ENCODE data around the gene CASTOR1. TPM values are rescaled to one million over a fixed set of nuclear protein-coding genes. Genes with fewer than 3 reads are reported as not detected.

CASTOR1 gene
- total RNA-seq, 4 donors from 2014 or later: 7.1 to 47.9 (median 21.0) TPM

DNA sequence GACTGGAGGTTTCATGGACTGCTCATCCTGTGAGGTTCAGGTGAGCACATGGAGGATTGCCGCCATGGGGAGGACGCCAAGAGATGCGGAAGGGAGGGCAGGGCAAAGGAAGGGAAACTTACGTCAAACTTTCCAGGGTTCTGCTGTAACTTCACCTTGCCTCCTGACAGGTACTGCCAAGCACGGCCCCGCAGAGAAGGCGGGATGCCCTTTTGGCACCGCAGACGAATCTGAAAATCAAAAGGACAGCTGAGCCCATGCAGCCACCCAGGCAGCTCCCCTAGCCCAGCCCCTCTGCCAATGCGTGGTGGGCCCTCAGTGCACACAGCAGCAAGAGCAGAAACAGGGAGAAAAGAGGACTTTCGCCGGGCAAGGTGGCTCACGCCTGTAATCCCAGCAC, 10.0 kb upstream of the CASTOR1 start:
- DNase-seq (ENCODE audit: low spot score) (no peak), ATAC-seq (ENCODE audit: low FRiP score) (no peak)
- TF ChIP-seq, protein P1, sequence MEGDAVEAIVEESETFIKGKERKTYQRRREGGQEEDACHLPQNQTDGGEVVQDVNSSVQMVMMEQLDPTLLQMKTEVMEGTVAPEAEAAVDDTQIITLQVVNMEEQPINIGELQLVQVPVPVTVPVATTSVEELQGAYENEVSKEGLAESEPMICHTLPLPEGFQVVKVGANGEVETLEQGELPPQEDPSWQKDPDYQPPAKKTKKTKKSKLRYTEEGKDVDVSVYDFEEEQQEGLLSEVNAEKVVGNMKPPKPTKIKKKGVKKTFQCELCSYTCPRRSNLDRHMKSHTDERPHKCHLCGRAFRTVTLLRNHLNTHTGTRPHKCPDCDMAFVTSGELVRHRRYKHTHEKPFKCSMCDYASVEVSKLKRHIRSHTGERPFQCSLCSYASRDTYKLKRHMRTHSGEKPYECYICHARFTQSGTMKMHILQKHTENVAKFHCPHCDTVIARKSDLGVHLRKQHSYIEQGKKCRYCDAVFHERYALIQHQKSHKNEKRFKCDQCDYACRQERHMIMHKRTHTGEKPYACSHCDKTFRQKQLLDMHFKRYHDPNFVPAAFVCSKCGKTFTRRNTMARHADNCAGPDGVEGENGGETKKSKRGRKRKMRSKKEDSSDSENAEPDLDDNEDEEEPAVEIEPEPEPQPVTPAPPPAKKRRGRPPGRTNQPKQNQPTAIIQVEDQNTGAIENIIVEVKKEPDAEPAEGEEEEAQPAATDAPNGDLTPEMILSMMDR (IDR thresholded peaks at IDR 0.05): no peak

DNA sequence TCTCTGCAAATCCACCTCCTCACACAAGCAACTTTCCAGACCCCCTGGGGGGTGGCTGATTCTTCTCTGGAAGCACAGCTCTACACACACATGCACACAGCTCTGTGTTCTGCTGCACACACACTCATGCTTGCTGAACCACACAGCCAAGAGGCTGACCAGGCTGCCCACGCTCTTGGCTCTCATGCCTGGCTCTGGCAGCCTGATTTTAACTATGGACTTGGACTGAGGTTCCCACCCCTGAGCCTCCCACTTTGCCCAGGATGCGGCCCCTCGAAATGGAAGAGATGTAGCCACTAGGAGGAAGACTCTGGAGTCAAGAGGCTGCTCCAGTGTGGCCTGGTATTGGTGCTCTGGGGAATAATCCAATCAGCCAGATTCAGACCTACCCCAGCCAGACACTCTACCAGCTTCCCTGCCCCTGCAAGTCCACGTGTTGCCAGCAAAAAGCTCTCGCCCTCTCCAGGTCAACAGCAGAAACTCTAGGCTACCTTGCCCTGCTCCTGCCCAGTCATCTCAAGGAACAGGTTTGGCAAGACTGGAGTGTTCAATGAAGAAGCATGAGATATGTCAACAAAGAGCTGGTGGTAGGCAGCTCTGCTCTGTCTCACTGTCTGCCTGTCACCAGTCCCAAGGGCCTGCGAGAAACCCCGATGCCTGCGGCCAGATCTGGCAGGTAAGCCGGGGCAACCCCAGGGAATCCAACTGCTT, 8.8 kb upstream of the CASTOR1 start:
- TF ChIP-seq, protein P1 (IDR thresholded peaks at IDR 0.05): no peak
- DNase-seq (ENCODE audit: low spot score) (no peak), ATAC-seq (ENCODE audit: low FRiP score) (no peak)

DNA sequence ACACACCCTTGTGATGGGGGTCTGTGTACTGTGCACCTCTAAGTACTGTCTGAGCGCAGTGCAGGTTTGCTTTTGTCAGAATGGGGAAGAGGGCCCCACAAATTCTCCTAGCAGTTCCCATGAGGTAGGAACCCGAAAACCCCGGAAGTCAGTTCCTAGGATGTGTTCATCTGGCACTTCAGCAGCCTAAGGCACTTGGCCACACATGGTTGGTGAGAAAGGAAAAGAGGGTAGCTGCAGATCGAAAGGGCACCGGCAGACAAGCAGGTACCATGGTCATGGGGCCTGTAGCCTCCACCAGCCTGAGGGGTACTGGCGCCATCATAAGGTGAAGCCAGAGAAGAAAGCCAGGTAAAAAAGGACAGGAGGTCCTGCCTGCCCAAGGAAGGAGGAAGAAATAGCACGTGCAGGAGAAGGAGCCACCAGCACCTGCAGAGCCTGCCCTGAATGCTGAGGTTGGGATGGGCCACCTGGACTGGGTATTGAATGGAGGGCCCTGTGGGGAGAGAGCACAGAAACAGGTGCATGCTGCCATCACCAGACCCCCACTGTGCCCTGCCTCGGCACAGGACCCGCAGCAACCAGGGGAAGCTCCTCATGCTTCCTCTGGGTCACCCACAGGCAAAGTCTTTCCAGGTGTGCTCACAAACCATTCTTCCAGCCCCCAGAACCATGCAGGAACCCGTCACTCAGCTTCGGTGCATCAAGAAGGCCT, 8.1 kb upstream of the CASTOR1 start:
- DNase-seq (ENCODE audit: low spot score) (no peak), ATAC-seq (ENCODE audit: low FRiP score) (no peak)
- TF ChIP-seq, protein P1 (IDR thresholded peaks at IDR 0.05): no peak

DNA sequence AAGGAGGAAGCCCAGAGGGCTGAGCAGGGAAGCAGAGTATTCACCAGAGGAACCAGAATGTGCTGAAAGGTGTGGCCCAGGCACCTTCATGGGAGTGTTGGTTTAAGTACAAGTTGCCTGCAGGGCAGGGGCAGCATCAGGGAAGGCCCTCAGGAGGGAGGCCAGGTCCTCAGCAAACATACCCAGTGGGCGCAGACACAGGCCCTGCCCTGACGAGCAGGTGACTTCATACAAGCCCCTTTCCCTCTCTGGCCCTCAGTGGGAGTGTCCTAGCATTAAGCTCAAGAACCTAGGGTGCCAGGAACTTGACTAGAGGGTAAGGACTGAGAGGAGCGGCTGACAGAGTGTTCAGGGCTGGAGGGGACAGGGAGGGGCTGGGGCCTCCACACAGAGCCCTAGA, 7.5 kb upstream of the CASTOR1 start:
- TF ChIP-seq, protein P1 (IDR thresholded peaks at IDR 0.05): no peak
- no peak for DNase-seq (ENCODE audit: low spot score)
- no peak for ATAC-seq (ENCODE audit: low FRiP score)

DNA sequence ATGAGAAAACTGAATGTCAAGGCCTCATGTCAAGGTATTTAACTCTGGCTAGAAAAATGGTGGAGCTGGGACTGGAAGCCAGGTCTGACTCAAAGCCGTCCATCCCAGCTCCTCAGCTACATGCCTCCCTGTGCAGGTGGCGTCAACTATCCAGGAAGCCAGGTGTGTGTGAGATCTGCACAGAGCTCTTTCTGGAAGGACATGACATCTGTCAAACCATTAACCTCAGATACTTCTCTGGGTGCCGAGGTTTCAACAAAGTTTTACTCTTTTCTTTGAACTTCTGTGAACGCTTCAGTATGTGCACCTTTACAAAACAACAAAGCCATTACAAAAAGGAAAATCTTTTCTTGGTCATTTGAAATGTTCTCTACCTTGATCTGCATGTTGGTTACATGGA, 7.0 kb upstream of the CASTOR1 start:
- TF ChIP-seq, protein P1 (IDR thresholded peaks at IDR 0.05): no peak
- DNase-seq (ENCODE audit: low spot score): no peak
- ATAC-seq (ENCODE audit: low FRiP score): no peak

DNA sequence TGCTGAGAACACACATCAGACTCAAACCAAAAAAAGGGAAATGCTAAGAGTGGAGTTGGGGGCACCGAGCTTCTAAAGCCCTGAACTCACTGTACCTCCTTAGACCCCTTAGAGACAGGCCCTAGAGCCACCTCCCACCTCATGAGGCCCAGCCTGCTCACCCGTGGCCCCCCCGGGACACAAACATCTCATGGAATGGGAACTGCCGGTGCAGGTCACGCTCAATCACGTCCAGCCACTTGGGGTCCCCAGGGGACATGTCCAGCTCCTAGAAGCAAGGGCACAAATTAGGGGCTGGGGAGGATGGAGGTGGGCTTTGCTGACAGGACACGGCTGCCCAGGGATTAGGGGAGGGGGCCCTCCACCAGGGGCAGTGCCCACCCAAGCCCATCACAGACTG, 6.3 kb upstream of the CASTOR1 start:
- ATAC-seq (ENCODE audit: low FRiP score) (no peak), DNase-seq (ENCODE audit: low spot score) (no peak)
- TF ChIP-seq, protein P1 (IDR thresholded peaks at IDR 0.05): no peak

DNA sequence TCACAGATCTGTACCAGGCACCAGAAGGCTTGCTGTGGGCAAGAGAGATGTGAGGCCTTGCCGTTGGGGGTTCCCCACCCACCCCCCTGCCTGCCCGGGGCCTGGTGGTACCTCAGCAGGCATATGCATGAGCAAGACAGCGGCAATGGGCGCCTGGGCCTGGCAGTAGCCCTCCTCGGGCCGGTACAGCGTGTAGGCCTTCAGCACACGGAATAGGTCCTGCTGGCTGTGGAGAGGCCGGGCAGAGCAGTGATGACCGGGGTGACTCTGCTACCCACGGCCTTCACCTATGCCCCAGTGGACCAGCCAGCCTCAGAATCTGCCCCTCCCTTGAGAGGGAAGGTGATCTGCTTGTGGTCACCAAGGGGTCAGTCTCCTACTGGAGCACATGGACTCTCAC, 5.5 kb upstream of the CASTOR1 start:
- ATAC-seq (ENCODE audit: low FRiP score) (no peak), DNase-seq (ENCODE audit: low spot score) (no peak)
- TF ChIP-seq, protein P1 (IDR thresholded peaks at IDR 0.05): no peak
